Hepatocyte (in vitro differentiated cells): ENCODE data around the gene FGF5. TPM values are rescaled to one million over a fixed set of nuclear protein-coding genes. Genes with fewer than 3 reads are reported as not detected.

ENCODE experiments used
- DNase-seq: peaks from one replicate; pipeline ENCODE4 v3.0.0-alpha.2; 2016; ENCODE audit warnings: low spot score
- H2AFZ ChIP-seq: fragments of 200-600 bp; sonication (generic); 2 replicates; pipeline ENCODE4 v1.6.0; 2016; ENCODE audit warnings: antibody characterized with exemption, mild to moderate bottlenecking
- H3K27ac ChIP-seq: fragments of 200-600 bp; sonication (generic); 2 replicates; pipeline ENCODE4 v1.5.1; 2016; ENCODE audit warnings: mild to moderate bottlenecking
- H3K27me3 ChIP-seq: fragments of 200-600 bp; sonication (generic); 2 replicates; pipeline ENCODE4 v1.6.1; 2016
- H3K36me3 ChIP-seq: fragments of 200-600 bp; sonication (generic); replicated peaks from 2 replicates; pipeline ENCODE4 v1.5.1; 2016; ENCODE audit warnings: low read depth; ENCODE audit not compliant: insufficient read depth
- H3K4me1 ChIP-seq: fragments of 200-600 bp; sonication (generic); 2 replicates; pipeline ENCODE4 v1.5.1; 2016; ENCODE audit warnings: mild to moderate bottlenecking, moderate library complexity; ENCODE audit not compliant: insufficient read depth
- H3K4me2 ChIP-seq: fragments of 200-600 bp; sonication (generic); 2 replicates; pipeline ENCODE4 v1.6.0; 2016
- H3K4me3 ChIP-seq: fragments of 200-600 bp; sonication (generic); 2 replicates; pipeline ENCODE4 v1.5.1; 2016; ENCODE audit warnings: mild to moderate bottlenecking
- H3K79me2 ChIP-seq: fragments of 200-600 bp; sonication (generic); 2 replicates; pipeline ENCODE4 v1.6.0; 2017; ENCODE audit warnings: mild to moderate bottlenecking
- H3K9me2 ChIP-seq: fragments of 200-600 bp; sonication (generic); replicated peaks from 2 replicates; pipeline ENCODE4 v1.6.0; 2017; ENCODE audit warnings: mild to moderate bottlenecking; ENCODE audit not compliant: insufficient read depth
- H3K9me3 ChIP-seq: fragments of 200-600 bp; sonication (generic); 2 replicates; pipeline ENCODE4 v1.5.1; 2016; ENCODE audit warnings: low read depth, mild to moderate bottlenecking
- H4K20me1 ChIP-seq: fragments of 200-600 bp; sonication (generic); 2 replicates; pipeline ENCODE4 v1.6.0; 2016; ENCODE audit warnings: mild to moderate bottlenecking; ENCODE audit not compliant: insufficient read depth, poor library complexity, severe bottlenecking
- EZH2 ChIP-seq: fragments of 200-600 bp; sonication (generic); IDR thresholded peaks from 2 replicates; pipeline ENCODE4 v1.6.1; 2016; ENCODE audit warnings: antibody characterized with exemption, mild to moderate bottlenecking, borderline replicate concordance
- EZH2phosphoT487 ChIP-seq: fragments of 200-600 bp; sonication (generic); IDR thresholded peaks from one replicate; pipeline ENCODE4 v1.6.1; 2018; ENCODE audit warnings: antibody characterized with exemption, mild to moderate bottlenecking, low read depth, moderate library complexity; ENCODE audit not compliant: unreplicated experiment, severe bottlenecking
- WGBS: methylation state at CpG from one replicate; pipeline ENCODE4 v1.1.6; 2016; ENCODE audit warnings: low lambda C conversion rate; ENCODE audit errors: missing lambda C conversion rate; 5-methylcytosine and 5-hydroxymethylcytosine counted together
- polyA plus RNA-seq: library from polyadenylated mRNA; unstranded; fragments of >200 nt; fragmentation: Nextera tagmentation; extraction: Ambion mirVana; gene quantifications from 2 replicates; pipeline ENCODE4 v1.2.1, GENCODE V29; 2016
- total RNA-seq: library from RNA; depleted of rRNA; stranded (reverse); fragments of >200 nt; gene quantifications from 2 replicates; pipeline ENCODE4 v1.2.3, GENCODE V29; 2014
- TF ChIP-seq, protein P1 (sequence below): fragments of 200-600 bp; sonication (generic); IDR thresholded peaks from 2 replicates; pipeline ENCODE4 v1.5.1; 2016; ENCODE audit warnings: antibody characterized with exemption, mild to moderate bottlenecking; ENCODE audit not compliant: poor library complexity

The FGF5 gene
- total and polyA plus RNA-seq, 2 experiments from 2014 or later = 0.42 TPM; not detected in 1

DNA sequence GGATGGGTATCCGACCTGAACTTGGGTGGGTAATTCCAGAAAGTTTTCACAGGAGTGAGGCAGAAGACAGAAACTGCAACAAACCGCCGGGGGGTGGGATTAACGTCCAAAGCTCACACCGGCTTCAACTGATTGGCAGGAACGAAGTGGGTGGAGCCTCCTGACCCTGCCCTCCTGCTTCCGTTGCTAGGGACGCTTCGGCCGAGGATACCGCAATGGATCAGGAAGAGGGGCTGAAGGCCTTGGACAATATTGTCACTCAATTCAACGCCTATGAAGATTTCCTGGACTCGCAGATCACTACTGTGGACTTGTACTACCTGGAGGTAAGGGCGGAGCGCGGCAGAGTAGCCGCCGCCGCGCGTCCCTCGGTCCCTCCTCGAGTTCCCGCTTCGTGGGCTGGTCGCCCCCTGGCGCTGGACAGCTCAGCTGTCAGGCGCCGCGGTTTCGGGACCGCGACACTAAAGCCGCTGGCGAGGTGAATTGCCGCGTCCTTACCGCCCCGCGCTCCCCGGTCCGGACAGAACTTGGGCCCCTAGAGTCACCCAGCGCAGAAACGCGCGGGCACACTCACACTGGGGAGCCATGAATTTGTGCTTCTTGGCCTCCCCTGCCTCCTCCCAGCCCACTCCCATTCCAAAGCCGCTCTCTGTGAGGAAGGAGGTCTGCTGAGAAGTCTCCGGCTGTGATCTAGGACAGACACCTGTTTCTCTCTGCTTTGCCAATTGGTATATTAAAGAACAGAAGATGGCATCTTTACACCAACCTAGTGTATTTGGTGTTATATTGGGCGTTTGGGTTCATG, 69.3 kb downstream of the FGF5 start, which contains the start of gene CFAP299:
Gene CFAP299, plus strand, starts transcription at position 177 of the 805 bp plus-strand sequence.
- H3K36me3 ChIP-seq = no peaks in the 10 kb centered on the region
- H4K20me1 ChIP-seq = no peaks in the 10 kb centered on the region
- no peaks in the 10 kb centered on the region for H3K9me3 ChIP-seq
- DNase-seq = peak; percentile 91
- H3K27me3 ChIP-seq = peaks cover 42% of the 10 kb centered on the region
- H3K4me1 ChIP-seq = no peaks in the 10 kb centered on the region
- 1% methylated on average over 44 of the region's 49 CpGs for WGBS
- no peaks in the 10 kb centered on the region for H3K79me2 ChIP-seq
- no peak within 1 kb of the TSS for H3K27ac ChIP-seq
- H2AFZ ChIP-seq = peak within 1 kb of the TSS; percentile 71
- H3K9me2 ChIP-seq = no peaks in the 10 kb centered on the region
- H3K4me3 ChIP-seq = peak within 1 kb of the TSS; percentile 48
- peak within 1 kb of the TSS; percentile 99 for H3K4me2 ChIP-seq
- TF ChIP-seq, protein P1, sequence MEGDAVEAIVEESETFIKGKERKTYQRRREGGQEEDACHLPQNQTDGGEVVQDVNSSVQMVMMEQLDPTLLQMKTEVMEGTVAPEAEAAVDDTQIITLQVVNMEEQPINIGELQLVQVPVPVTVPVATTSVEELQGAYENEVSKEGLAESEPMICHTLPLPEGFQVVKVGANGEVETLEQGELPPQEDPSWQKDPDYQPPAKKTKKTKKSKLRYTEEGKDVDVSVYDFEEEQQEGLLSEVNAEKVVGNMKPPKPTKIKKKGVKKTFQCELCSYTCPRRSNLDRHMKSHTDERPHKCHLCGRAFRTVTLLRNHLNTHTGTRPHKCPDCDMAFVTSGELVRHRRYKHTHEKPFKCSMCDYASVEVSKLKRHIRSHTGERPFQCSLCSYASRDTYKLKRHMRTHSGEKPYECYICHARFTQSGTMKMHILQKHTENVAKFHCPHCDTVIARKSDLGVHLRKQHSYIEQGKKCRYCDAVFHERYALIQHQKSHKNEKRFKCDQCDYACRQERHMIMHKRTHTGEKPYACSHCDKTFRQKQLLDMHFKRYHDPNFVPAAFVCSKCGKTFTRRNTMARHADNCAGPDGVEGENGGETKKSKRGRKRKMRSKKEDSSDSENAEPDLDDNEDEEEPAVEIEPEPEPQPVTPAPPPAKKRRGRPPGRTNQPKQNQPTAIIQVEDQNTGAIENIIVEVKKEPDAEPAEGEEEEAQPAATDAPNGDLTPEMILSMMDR = peak; percentile 65
- TF ChIP-seq EZH2 = no peak

DNA sequence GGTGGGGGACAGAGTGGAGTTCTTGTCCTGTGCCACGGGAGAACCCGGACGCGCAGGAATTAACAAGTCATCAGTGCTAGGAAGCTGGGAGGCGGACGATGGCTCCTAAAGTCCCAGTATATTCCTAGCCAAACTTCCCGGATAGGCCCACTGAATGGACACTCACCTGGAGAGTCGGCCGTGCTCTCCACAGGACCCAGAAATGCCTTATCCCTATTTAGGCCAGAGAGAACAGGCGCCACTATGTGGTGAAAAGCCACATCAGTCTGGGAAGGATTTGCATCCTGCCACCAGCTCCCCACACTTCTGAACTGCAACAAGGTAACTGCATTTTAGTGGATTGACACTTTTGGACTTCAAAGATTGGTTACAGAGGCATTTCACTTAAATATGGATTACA, 70.1 kb downstream of the FGF5 start:
- Histone ChIP-seq H3K4me2 (peak overlapping the region; percentile 99), H2AFZ (no peak overlapping the region)
- peak; percentile 41 for DNase-seq

DNA sequence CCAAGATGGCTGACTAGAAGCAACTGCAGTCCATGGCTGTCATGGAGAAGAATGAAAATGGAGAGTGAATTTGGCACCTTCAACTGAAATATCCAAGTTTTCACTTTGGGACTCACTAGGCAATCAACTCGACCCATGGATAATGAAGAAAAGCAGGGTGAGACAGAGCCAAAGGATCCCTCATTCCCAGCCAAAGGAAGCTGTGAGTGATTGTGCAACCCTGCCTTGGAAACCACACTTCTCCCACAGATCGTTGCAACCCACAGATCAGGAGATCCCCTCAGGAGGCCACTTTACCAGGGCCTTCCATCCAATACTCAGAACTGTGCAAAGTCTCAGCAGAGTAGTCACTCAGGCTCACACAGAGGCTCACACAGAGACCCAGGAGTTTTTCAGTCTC, 73.6 kb downstream of the FGF5 start:
- WGBS = 78% methylated on average over 2 of the region's 2 CpGs
- H3K9me3 ChIP-seq = no peaks in the 10 kb centered on the region
- no peak overlapping the region for H3K4me3 ChIP-seq
- H3K79me2 ChIP-seq = no peaks in the 10 kb centered on the region
- TF ChIP-seq, protein P1 = no peak
- TF ChIP-seq EZH2 (no peak), EZH2phosphoT487 (no peak)
- H3K4me1 ChIP-seq = no peaks in the 10 kb centered on the region
- no peaks in the 10 kb centered on the region for H3K36me3 ChIP-seq
- H4K20me1 ChIP-seq = no peaks in the 10 kb centered on the region
- no peak overlapping the region for H3K27ac ChIP-seq
- H3K9me2 ChIP-seq = no peaks in the 10 kb centered on the region
- DNase-seq = no peak
- H2AFZ ChIP-seq = no peak overlapping the region
- no peak overlapping the region for H3K4me2 ChIP-seq
- peaks cover 18% of the 10 kb centered on the region for H3K27me3 ChIP-seq

More for the DNA sequence above, 70.1 kb downstream of the FGF5 start:
- Histone ChIP-seq H3K27me3 (peaks cover 42% of the 10 kb centered on the region), H3K4me3 (no peak overlapping the region), H3K9me2 (no peaks in the 10 kb centered on the region), H3K36me3 (no peaks in the 10 kb centered on the region), H3K4me1 (no peaks in the 10 kb centered on the region), H3K27ac (no peak overlapping the region), H3K9me3 (no peaks in the 10 kb centered on the region), H4K20me1 (no peaks in the 10 kb centered on the region), H3K79me2 (no peaks in the 10 kb centered on the region)
- TF ChIP-seq EZH2phosphoT487 = no peak
- TF ChIP-seq EZH2 = no peak
- TF ChIP-seq, protein P1 = peak; percentile 46
- 18% methylated on average over 10 of the region's 10 CpGs for WGBS

Other genes starting within 250 kb of the FGF5 start
- 41.8 and 46.5 TPM in 2 replicates for gene ANTXR2, start 193.4 kb upstream of the FGF5 start, total RNA-seq
- gene ANTXR2, start 193.4 kb upstream of the FGF5 start, polyA plus RNA-seq = 25.2 and 30.7 TPM in 2 replicates
- gene PRDM8, start 69.2 kb upstream of the FGF5 start, total RNA-seq = 0.40 and 1.8 TPM in 2 replicates
- gene PRDM8, start 69.2 kb upstream of the FGF5 start, polyA plus RNA-seq = 0.65 and 0.66 TPM in 2 replicates
- gene CFAP299, start 69.1 kb downstream of the FGF5 start, total RNA-seq = 0.04 TPM in 1 of 2 replicates, not detected in the other
- not detected in 2 replicates for gene CFAP299, start 69.1 kb downstream of the FGF5 start, polyA plus RNA-seq